Fibroblast of lung (primary cell): ENCODE results near the gene MAP2K5. TPM values are rescaled to one million over a fixed set of nuclear protein-coding genes. Genes with fewer than 3 reads are reported as not detected.

ENCODE experiments used
- DNase-seq, 2 donors: peaks; one replicate each; pipeline versions ENCODE4 v3.0.0 to v3.0.0-alpha.2; 2010; ENCODE audit warnings: low read depth in 2 of 2
- H2AFZ ChIP-seq: 2 replicates; pipeline ENCODE4 v1.5.1; 2012; ENCODE audit warnings: low read length, control low read depth, inconsistent platforms
- H3K27ac ChIP-seq: 2 replicates; pipeline ENCODE4 v1.5.1; 2011; ENCODE audit warnings: low read length, control low read depth; ENCODE audit not compliant: insufficient read depth
- H3K27me3 ChIP-seq: 2 replicates; pipeline ENCODE4 v1.5.1; 2011; ENCODE audit warnings: mild to moderate bottlenecking, low read length; ENCODE audit not compliant: control insufficient read depth, insufficient read depth
- H3K36me3 ChIP-seq: 2 replicates; pipeline ENCODE4 v1.5.1; 2011; ENCODE audit warnings: low read length; ENCODE audit not compliant: control insufficient read depth, insufficient read depth
- H3K4me1 ChIP-seq: 2 replicates; pipeline ENCODE4 v1.5.1; 2011; ENCODE audit warnings: low read length; ENCODE audit not compliant: control insufficient read depth, insufficient read depth; ENCODE audit errors: extremely low read depth
- H3K4me2 ChIP-seq: 2 replicates; pipeline ENCODE4 v1.5.1; 2011; ENCODE audit warnings: low read length, control low read depth; ENCODE audit not compliant: insufficient read depth; ENCODE audit errors: extremely low read depth
- H3K4me3 ChIP-seq, 4 experiments: fragments of 200-600 bp in 1 of 4; sonication (generic) in 1 of 4; replicated peaks in 1 of 4; 2 replicates each; pipeline ENCODE4 v1.5.1; 2011 to 2016; ENCODE audit warnings: low read length in 4 of 4, low read depth in 3 of 4, mild to moderate bottlenecking in 3 of 4, control low read depth in 2 of 4, inconsistent platforms in 1 of 4, mixed read lengths in 1 of 4; ENCODE audit not compliant: insufficient read depth in 1 of 4; ENCODE audit errors: control extremely low read depth in 1 of 4
- H3K79me2 ChIP-seq: 2 replicates; pipeline ENCODE4 v1.5.1; 2012; ENCODE audit warnings: mild to moderate bottlenecking, low read length, inconsistent platforms; ENCODE audit not compliant: control insufficient read depth, insufficient read depth
- H3K9ac ChIP-seq: 2 replicates; pipeline ENCODE4 v1.5.1; 2011; ENCODE audit warnings: mild to moderate bottlenecking, low read length, control low read depth; ENCODE audit not compliant: insufficient read depth
- H3K9me3 ChIP-seq: 2 replicates; pipeline ENCODE4 v1.5.1; 2012; ENCODE audit warnings: low read depth, low read length; ENCODE audit not compliant: control insufficient read depth, insufficient read depth
- H4K20me1 ChIP-seq: 2 replicates; pipeline ENCODE4 v1.5.1; 2011; ENCODE audit warnings: low read length; ENCODE audit not compliant: control insufficient read depth, insufficient read depth; ENCODE audit errors: extremely low read depth
- EZH2 ChIP-seq: IDR thresholded peaks from 2 replicates; pipeline ENCODE4 v1.5.1; 2012; ENCODE audit warnings: low read length, control low read depth, mild to moderate bottlenecking; ENCODE audit errors: missing control alignments
- polyA plus RNA-seq, 2 donors: library from polyadenylated mRNA; depleted of rRNA in 1 of 2; stranded (reverse) in 1 of 2; unstranded in 1 of 2; fragments of >200 nt; gene quantifications; 2 replicates each; pipeline ENCODE4 v1.2.1, GENCODE V29; 2011 to 2012; ENCODE audit warnings: missing spikeins in 1 of 2
- total RNA-seq: library from RNA; depleted of rRNA; stranded (reverse); fragments of >200 nt; gene quantifications from 2 replicates; pipeline ENCODE4 v1.2.1, GENCODE V29; 2014
- TF ChIP-seq, protein P1 (sequence below), 2 donors: IDR thresholded peaks in 1 of 2; conservative IDR thresholded peaks in 1 of 2; 1 replicate in 1 of 2; 2 replicates in 1 of 2; pipeline ENCODE4 v1.5.1; 2011 to 2012; ENCODE audit warnings: low read length in 2 of 2, control low read depth in 1 of 2, inconsistent platforms in 1 of 2, low read depth in 1 of 2, mild to moderate bottlenecking in 1 of 2

Gene MAP2K5
- total and polyA plus RNA-seq, 2 donors (not counting 1 experiment from before 2014, with no cell fraction given): 5.7 to 10.2 TPM

DNA sequence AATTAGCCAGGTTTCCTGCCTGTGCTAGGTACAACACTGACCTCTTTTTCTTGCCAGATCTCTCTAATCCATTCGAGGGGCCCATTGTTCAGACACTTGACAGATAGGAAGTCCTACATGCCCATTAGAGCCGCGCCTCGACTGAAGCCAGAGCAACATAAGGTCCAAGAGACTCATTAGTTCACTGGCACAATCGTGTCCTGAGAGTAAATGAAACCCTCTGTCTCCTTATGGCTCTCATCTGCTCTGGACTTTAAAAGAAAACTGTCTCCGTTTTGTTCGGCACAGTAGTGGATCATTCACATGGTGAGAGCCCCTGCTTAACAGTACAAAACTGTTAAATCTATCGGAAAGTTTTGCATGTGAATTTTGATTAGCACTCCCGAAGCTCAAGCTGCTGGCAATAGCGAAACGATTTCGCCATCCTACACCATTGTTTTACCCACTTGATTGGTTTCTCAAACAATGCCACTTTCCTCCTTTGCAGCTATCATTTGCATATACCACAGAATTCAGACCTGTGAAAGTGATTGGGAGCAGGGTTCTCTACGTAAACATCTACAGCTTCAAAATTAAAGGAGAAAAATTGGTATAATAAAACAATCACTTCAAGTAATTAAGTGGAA lies 40.6 kb upstream of the MAP2K5 start:
- Histone ChIP-seq H3K4me2 (no peak overlapping the region), H4K20me1 (no peaks in the 10 kb centered on the region), H3K4me3 (no peak overlapping the region), H3K9ac (no peak overlapping the region), H2AFZ (no peak overlapping the region), H3K27ac (no peak overlapping the region), H3K4me1 (no peaks in the 10 kb centered on the region), H3K9me3 (no peaks in the 10 kb centered on the region), H3K36me3 (no peaks in the 10 kb centered on the region), H3K79me2 (no peaks in the 10 kb centered on the region), H3K27me3 (no peaks in the 10 kb centered on the region)
- DNase-seq: peak in 1 of 2 donors; percentile 7
- TF ChIP-seq, protein P1, sequence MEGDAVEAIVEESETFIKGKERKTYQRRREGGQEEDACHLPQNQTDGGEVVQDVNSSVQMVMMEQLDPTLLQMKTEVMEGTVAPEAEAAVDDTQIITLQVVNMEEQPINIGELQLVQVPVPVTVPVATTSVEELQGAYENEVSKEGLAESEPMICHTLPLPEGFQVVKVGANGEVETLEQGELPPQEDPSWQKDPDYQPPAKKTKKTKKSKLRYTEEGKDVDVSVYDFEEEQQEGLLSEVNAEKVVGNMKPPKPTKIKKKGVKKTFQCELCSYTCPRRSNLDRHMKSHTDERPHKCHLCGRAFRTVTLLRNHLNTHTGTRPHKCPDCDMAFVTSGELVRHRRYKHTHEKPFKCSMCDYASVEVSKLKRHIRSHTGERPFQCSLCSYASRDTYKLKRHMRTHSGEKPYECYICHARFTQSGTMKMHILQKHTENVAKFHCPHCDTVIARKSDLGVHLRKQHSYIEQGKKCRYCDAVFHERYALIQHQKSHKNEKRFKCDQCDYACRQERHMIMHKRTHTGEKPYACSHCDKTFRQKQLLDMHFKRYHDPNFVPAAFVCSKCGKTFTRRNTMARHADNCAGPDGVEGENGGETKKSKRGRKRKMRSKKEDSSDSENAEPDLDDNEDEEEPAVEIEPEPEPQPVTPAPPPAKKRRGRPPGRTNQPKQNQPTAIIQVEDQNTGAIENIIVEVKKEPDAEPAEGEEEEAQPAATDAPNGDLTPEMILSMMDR (conservative IDR thresholded peaks at IDR 0.05 in 1 of 2, IDR thresholded peaks at IDR 0.05 in 1 of 2; ENCODE audit: low read depth in 1 of 2, low read length in 2 of 2): no peak
- TF ChIP-seq EZH2: no peak

DNA sequence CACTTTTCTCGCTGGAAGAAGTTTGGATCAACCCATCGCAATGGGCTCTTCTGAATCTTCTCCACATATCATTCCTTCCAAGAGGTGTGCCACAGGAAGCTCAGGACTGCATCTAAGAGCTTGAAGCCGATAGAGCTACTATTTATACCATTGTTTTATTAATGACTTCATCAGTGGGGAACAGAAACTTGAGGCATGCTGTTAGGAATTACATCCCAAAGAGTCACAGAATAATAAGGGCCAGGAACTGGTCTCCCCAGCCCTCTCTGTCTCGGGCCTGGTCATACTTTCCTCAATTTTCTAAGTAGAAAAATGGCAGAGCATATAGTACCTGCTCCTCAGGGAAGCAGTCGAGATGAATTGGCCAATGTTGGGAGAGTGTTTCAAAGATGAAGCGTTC lies 38.4 kb upstream of the MAP2K5 start:
- no peaks in the 10 kb centered on the region for H3K9me3 ChIP-seq
- peaks cover 2% of the 10 kb centered on the region for H3K4me1 ChIP-seq
- H2AFZ ChIP-seq: no peak overlapping the region
- peak in 1 of 2 donors; percentile 34 for DNase-seq
- H4K20me1 ChIP-seq: no peaks in the 10 kb centered on the region
- H3K79me2 ChIP-seq: no peaks in the 10 kb centered on the region
- H3K36me3 ChIP-seq: no peaks in the 10 kb centered on the region
- H3K4me3 ChIP-seq: no peak overlapping the region
- no peak overlapping the region for H3K27ac ChIP-seq
- no peaks in the 10 kb centered on the region for H3K27me3 ChIP-seq
- no peak overlapping the region for H3K4me2 ChIP-seq
- no peak overlapping the region for H3K9ac ChIP-seq
- TF ChIP-seq, protein P1 (conservative IDR thresholded peaks at IDR 0.05 in 1 of 2, IDR thresholded peaks at IDR 0.05 in 1 of 2; ENCODE audit: low read depth in 1 of 2, low read length in 2 of 2): no peak
- TF ChIP-seq EZH2: no peak

DNA sequence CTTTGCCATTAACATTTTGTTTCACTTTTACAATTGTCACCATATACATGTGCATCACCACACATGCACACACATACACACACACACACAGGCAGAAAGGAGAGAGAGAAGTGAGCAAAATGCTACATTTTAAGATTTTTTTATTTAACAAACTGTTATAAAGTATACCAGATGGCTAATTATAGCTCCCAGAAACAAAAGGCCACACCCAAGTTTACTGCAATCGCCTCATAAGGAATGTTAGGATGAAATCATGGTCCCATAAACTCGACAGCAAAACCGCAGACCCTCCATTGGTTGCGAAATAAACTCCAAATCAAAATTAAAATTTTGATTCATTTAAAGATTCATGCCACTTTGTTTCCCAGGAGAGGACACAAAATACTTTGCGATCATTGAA lies 37.7 kb upstream of the MAP2K5 start:
- Histone ChIP-seq H3K4me3 (no peak overlapping the region), H3K4me2 (no peak overlapping the region), H3K36me3 (no peaks in the 10 kb centered on the region), H4K20me1 (no peaks in the 10 kb centered on the region), H3K79me2 (no peaks in the 10 kb centered on the region), H2AFZ (no peak overlapping the region), H3K4me1 (peaks cover 2% of the 10 kb centered on the region), H3K9me3 (no peaks in the 10 kb centered on the region), H3K9ac (no peak overlapping the region), H3K27ac (no peak overlapping the region), H3K27me3 (no peaks in the 10 kb centered on the region)
- DNase-seq: peak in 1 of 2 donors; percentile 63
- TF ChIP-seq, protein P1 (conservative IDR thresholded peaks at IDR 0.05 in 1 of 2, IDR thresholded peaks at IDR 0.05 in 1 of 2; ENCODE audit: low read depth in 1 of 2, low read length in 2 of 2): no peak
- TF ChIP-seq EZH2: no peak
